SK-N-SH (cell line): ENCODE data around the gene NOG.

Experiments used
- TAF1 ChIP-seq: IDR thresholded peaks from 2 replicates; pipeline ENCODE4 v1.6.1; 2012; ENCODE audit warnings: low read depth, mild to moderate bottlenecking, low read length, moderate library complexity, borderline replicate concordance
- TF ChIP-seq, protein P1 (sequence below): fragments of 200-600 bp; sonication (generic); IDR thresholded peaks from 2 replicates; pipeline ENCODE4 v1.6.1; 2017; ENCODE audit warnings: antibody characterized with exemption, mild to moderate bottlenecking, moderate library complexity

GRCh38 chr17:56570199-56570598 is 23.3 kb upstream of the NOG start:
- TF ChIP-seq, protein P1, sequence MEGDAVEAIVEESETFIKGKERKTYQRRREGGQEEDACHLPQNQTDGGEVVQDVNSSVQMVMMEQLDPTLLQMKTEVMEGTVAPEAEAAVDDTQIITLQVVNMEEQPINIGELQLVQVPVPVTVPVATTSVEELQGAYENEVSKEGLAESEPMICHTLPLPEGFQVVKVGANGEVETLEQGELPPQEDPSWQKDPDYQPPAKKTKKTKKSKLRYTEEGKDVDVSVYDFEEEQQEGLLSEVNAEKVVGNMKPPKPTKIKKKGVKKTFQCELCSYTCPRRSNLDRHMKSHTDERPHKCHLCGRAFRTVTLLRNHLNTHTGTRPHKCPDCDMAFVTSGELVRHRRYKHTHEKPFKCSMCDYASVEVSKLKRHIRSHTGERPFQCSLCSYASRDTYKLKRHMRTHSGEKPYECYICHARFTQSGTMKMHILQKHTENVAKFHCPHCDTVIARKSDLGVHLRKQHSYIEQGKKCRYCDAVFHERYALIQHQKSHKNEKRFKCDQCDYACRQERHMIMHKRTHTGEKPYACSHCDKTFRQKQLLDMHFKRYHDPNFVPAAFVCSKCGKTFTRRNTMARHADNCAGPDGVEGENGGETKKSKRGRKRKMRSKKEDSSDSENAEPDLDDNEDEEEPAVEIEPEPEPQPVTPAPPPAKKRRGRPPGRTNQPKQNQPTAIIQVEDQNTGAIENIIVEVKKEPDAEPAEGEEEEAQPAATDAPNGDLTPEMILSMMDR: no peak
- TF ChIP-seq TAF1: no peak
